Gastroesophageal sphincter (tissue), 3 donors: ENCODE measurements around the gene TSPEAR.

ENCODE experiments used
- CTCF ChIP-seq, 4 experiments: fragments of 200-600 bp in 2 of 4; fragments of 450-650 bp in 2 of 4; sonication (generic) in 1 of 4; IDR thresholded peaks; one replicate each; pipeline ENCODE4 v1.5.1; 2017 to 2019; ENCODE audit warnings: antibody characterized with exemption in 4 of 4, mild to moderate bottlenecking in 2 of 4, moderate library complexity in 2 of 4
- EP300 ChIP-seq: sonication (generic); formaldehyde crosslinking; IDR thresholded peaks from one replicate; pipeline ENCODE4 v1.6.1; 2017; ENCODE audit warnings: antibody characterized with exemption, mild to moderate bottlenecking
- POLR2A ChIP-seq, 2 donors: fragments of 450-650 bp; IDR thresholded peaks; one replicate each; pipeline ENCODE4 v1.6.1; 2017; ENCODE audit warnings: antibody characterized with exemption in 2 of 2, mild to moderate bottlenecking in 2 of 2, moderate library complexity in 1 of 2

- TF ChIP-seq CTCF (IDR thresholded peaks at IDR 0.05) (no peak), POLR2A (IDR thresholded peaks at IDR 0.05) (no peak), EP300 (no peak)
Observed at GRCh38 chr21:44453120-44453519, 258.3 kb downstream of the TSPEAR start.
